GM12891 (cell line): Measurements from ENCODE around the gene GRM7.

Experiments
- POLR2A ChIP-seq: IDR thresholded peaks from 2 replicates; pipeline ENCODE4 v1.6.1; 2011; ENCODE audit warnings: low read depth, low read length, control low read depth
- POLR2AphosphoS5 ChIP-seq: IDR thresholded peaks from 2 replicates; pipeline ENCODE4 v1.6.1; 2011; ENCODE audit warnings: low read depth, low read length, control low read depth

- no peak for TF ChIP-seq POLR2AphosphoS5
- no peak for TF ChIP-seq POLR2A
Measured at GRCh38 chr3:7172996-7173395, 312.1 kb downstream of the GRM7 start.
